Liver (tissue), 9 donors: Measurements from ENCODE around the gene C6orf89. TPM values are rescaled to one million over a fixed set of nuclear protein-coding genes. Genes with fewer than 3 reads are reported as not detected.

Experiments used
- DNase-seq: peaks from one replicate; pipeline ENCODE4 v3.0.0-alpha.2; 2017; ENCODE audit warnings: low spot score
- H3K27ac ChIP-seq, 2 donors: one replicate each; pipeline ENCODE4 v1.7.0; 2013; ENCODE audit warnings: inconsistent platforms in 2 of 2, low read length in 2 of 2, control low read depth in 1 of 2, low read depth in 1 of 2, mild to moderate bottlenecking in 1 of 2
- H3K27me3 ChIP-seq, 4 donors: one replicate each; pipeline versions ENCODE4 v1.6.1 to v1.7.0; 2013; ENCODE audit warnings: low read length in 3 of 4, inconsistent platforms in 1 of 4, mild to moderate bottlenecking in 1 of 4, moderate library complexity in 1 of 4; ENCODE audit not compliant: control insufficient read depth in 4 of 4, insufficient read depth in 4 of 4
- H3K36me3 ChIP-seq, 4 donors: one replicate each; pipeline versions ENCODE4 v1.6.1 to v1.7.0; 2013; ENCODE audit warnings: low read length in 3 of 4, mild to moderate bottlenecking in 3 of 4, low read depth in 1 of 4, moderate library complexity in 1 of 4; ENCODE audit not compliant: control insufficient read depth in 4 of 4, insufficient read depth in 3 of 4
- H3K4me1 ChIP-seq, 4 donors: one replicate each; pipeline versions ENCODE4 v1.6.1 to v1.7.0; 2013; ENCODE audit warnings: low read length in 3 of 4, mild to moderate bottlenecking in 3 of 4, moderate library complexity in 1 of 4; ENCODE audit not compliant: control insufficient read depth in 4 of 4, insufficient read depth in 4 of 4
- H3K4me3 ChIP-seq, 3 donors: one replicate each; pipeline versions ENCODE4 v1.6.1 to v1.7.0; 2013; ENCODE audit warnings: low read length in 3 of 3, control low read depth in 1 of 3, low read depth in 1 of 3, mild to moderate bottlenecking in 1 of 3
- H3K9ac ChIP-seq, 2 donors: one replicate each; pipeline ENCODE4 v1.7.0; 2013; ENCODE audit warnings: low read length in 2 of 2, mild to moderate bottlenecking in 2 of 2, moderate library complexity in 2 of 2, control low read depth in 1 of 2, low read depth in 1 of 2
- H3K9me3 ChIP-seq, 4 donors: one replicate each; pipeline versions ENCODE4 v1.6.1 to v1.7.0; 2013; ENCODE audit warnings: low read length in 3 of 4; ENCODE audit not compliant: control insufficient read depth in 4 of 4
- EGR1 ChIP-seq, 2 donors: IDR thresholded peaks; 2 replicates each; pipeline ENCODE4 v1.6.1; 2016 to 2018; ENCODE audit warnings: antibody characterized with exemption in 2 of 2, low read depth in 2 of 2
- FOXA1 ChIP-seq: IDR thresholded peaks from 2 replicates; pipeline ENCODE4 v1.6.1; 2016; ENCODE audit warnings: antibody characterized with exemption
- FOXA2 ChIP-seq: IDR thresholded peaks from 2 replicates; pipeline ENCODE4 v1.6.1; 2016; ENCODE audit warnings: antibody characterized with exemption
- GABPA ChIP-seq, 2 donors: IDR thresholded peaks in 1 of 2; conservative IDR thresholded peaks in 1 of 2; 2 replicates each; pipeline ENCODE4 v1.6.1; 2016; ENCODE audit warnings: antibody characterized with exemption in 2 of 2, mild to moderate bottlenecking in 1 of 2, moderate library complexity in 1 of 2
- HNF4A ChIP-seq, 2 donors: conservative IDR thresholded peaks; 2 replicates each; pipeline ENCODE4 v1.6.1; 2016; ENCODE audit warnings: antibody characterized with exemption in 2 of 2, mild to moderate bottlenecking in 2 of 2
- HNF4G ChIP-seq: IDR thresholded peaks from 2 replicates; pipeline ENCODE4 v1.6.1; 2016; ENCODE audit warnings: antibody characterized with exemption
- JUND ChIP-seq, 2 donors: IDR thresholded peaks; 2 replicates each; pipeline ENCODE4 v1.6.1; 2016; ENCODE audit warnings: antibody characterized with exemption in 2 of 2
- NR2F2 ChIP-seq: IDR thresholded peaks from 2 replicates; pipeline ENCODE4 v1.6.1; 2016; ENCODE audit warnings: antibody characterized with exemption
- RAD21 ChIP-seq, 2 donors: IDR thresholded peaks; 2 replicates each; pipeline ENCODE4 v1.6.1; 2016; ENCODE audit warnings: antibody characterized with exemption in 2 of 2, mild to moderate bottlenecking in 2 of 2
- RXRA ChIP-seq, 2 donors: IDR thresholded peaks; 2 replicates each; pipeline ENCODE4 v1.6.1; 2017 to 2018; ENCODE audit warnings: antibody characterized with exemption in 2 of 2, mild to moderate bottlenecking in 1 of 2
- SP1 ChIP-seq: IDR thresholded peaks from 2 replicates; pipeline ENCODE4 v1.6.1; 2018; ENCODE audit warnings: antibody characterized with exemption, mild to moderate bottlenecking
- TAF1 ChIP-seq: conservative IDR thresholded peaks from 2 replicates; pipeline ENCODE4 v1.6.1; 2016; ENCODE audit warnings: antibody characterized with exemption, mild to moderate bottlenecking
- YY1 ChIP-seq: IDR thresholded peaks from 2 replicates; pipeline ENCODE4 v1.6.1; 2016; ENCODE audit warnings: antibody characterized with exemption, mild to moderate bottlenecking
- ZBTB33 ChIP-seq: IDR thresholded peaks from 2 replicates; pipeline ENCODE4 v1.6.1; 2016; ENCODE audit warnings: antibody characterized with exemption
- WGBS: extraction: QIAGEN DNeasy Blood & Tissue Kit; methylation state at CpG from one replicate; pipeline ENCODE4 v1.1.7; 2013; 5-methylcytosine and 5-hydroxymethylcytosine counted together
- polyA plus RNA-seq, 2 donors: library from polyadenylated mRNA; stranded (reverse) in 1 of 2; unstranded in 1 of 2; fragments of 200-250 nt in 1 of 2; fragments of >200 nt in 1 of 2; fragmentation: Nextera tagmentation in 1 of 2; extraction: Ambion mirVana in 1 of 2; gene quantifications; one replicate each; pipeline versions ENCODE4 v1.2.1 to v1.2.3, GENCODE V29; 2013 to 2015
- total RNA-seq, 2 donors: library from RNA; depleted of rRNA; stranded (reverse); fragments of >200 nt; gene quantifications; one replicate each; pipeline ENCODE4 v1.2.3, GENCODE V29; 2014
- TF ChIP-seq, protein P1 (sequence below): fragments of 150-350 bp; IDR thresholded peaks from 2 replicates; pipeline ENCODE4 v1.5.1; 2017; ENCODE audit warnings: improper control_type of control experiment, low read depth, low read length; ENCODE audit not compliant: missing input control
- TF ChIP-seq, protein P2 (sequence below): IDR thresholded peaks from 2 replicates; pipeline ENCODE4 v1.6.1; 2016; ENCODE audit warnings: antibody characterized with exemption, mild to moderate bottlenecking
- TF ChIP-seq, protein P3 (sequence below): IDR thresholded peaks from 2 replicates; pipeline ENCODE4 v1.6.1; 2016; ENCODE audit warnings: antibody characterized with exemption
- TF ChIP-seq, protein P4 (sequence below): IDR thresholded peaks from 2 replicates; pipeline ENCODE4 v1.6.1; 2016; ENCODE audit warnings: antibody characterized with exemption
- donor health status: healthy.
- donor health status: healthy.
- donor health status: healthy.
- donor health status: healthy.
- donor health status: healthy.

C6orf89 gene
- total and polyA plus RNA-seq, 4 donors = 14.0 to 27.2 (median 21.0) TPM

DNA sequence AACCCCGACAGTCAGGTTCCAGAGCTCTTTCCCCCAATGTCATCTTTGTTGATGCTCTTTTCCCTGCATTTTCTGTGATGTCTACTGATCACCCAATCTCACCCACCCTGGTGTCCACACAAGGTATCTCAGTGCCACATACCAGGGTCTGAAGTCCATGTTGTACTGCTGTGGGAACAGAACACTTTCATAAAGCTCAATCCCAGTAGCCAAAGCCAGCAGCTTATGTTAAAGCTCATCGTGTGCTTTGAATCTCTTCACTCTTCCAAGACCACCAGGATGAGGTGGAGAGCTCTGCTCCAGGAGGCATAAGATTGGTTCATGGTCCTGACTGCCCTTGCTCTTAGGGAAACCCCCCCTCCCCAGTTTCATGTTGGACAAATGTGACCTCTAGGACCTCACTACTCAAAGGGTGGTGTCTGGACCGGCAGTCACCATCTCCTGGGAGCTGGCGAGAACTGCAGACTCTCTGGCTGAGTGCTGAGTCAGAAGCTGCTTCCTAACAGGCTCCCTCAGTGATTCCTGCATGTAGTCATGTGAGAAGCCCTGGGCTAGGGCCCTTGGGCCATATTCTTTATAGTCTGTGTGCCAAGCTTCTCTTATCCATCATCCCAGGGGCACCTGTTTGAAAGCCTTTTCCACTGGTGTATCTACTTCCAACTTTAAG lies 33.1 kb upstream of the C6orf89 start:
- Histone ChIP-seq H3K9ac (no peak overlapping the region), H3K9me3 (no peaks in the 10 kb centered on the region), H3K36me3 (peaks cover 2 to 8% (median 7%) of the 10 kb centered on the region in 4 donors), H3K4me1 (peaks cover 0 to 14% (median 8%) of the 10 kb centered on the region in 4 donors), H3K27ac (peak overlapping the region in 1 of 2 donors; percentile 29), H3K4me3 (no peak overlapping the region), H3K27me3 (no peaks in the 10 kb centered on the region)
- TF ChIP-seq GABPA (IDR thresholded peaks at IDR 0.05 in 1 of 2, conservative IDR thresholded peaks at IDR 0.05 in 1 of 2) (no peak), EGR1 (IDR thresholded peaks at IDR 0.05; ENCODE audit: low read depth in 2 of 2) (no peak), HNF4A (conservative IDR thresholded peaks at IDR 0.05) (peak; percentile 51 to 71)
- WGBS = 69% methylated on average over 4 of the region's 4 CpGs
- no peak for DNase-seq

- Histone ChIP-seq H3K9ac (no peak overlapping the region), H3K27ac (peak overlapping the region in 1 of 2 donors; percentile 29), H3K9me3 (no peaks in the 10 kb centered on the region), H3K4me3 (no peak overlapping the region), H3K27me3 (no peaks in the 10 kb centered on the region), H3K36me3 (peaks cover 2 to 8% (median 7%) of the 10 kb centered on the region in 4 donors), H3K4me1 (peaks cover 0 to 15% (median 8%) of the 10 kb centered on the region in 4 donors)
- DNase-seq = no peak
- 84% methylated on average over 5 of the region's 5 CpGs for WGBS
- TF ChIP-seq TAF1 = no peak
- peak; percentile 34 to 73 for TF ChIP-seq GABPA (IDR thresholded peaks at IDR 0.05 in 1 of 2, conservative IDR thresholded peaks at IDR 0.05 in 1 of 2)
Measured at GRCh38 chr6:36853325-36853724, 32.4 kb upstream of the C6orf89 start.

DNA sequence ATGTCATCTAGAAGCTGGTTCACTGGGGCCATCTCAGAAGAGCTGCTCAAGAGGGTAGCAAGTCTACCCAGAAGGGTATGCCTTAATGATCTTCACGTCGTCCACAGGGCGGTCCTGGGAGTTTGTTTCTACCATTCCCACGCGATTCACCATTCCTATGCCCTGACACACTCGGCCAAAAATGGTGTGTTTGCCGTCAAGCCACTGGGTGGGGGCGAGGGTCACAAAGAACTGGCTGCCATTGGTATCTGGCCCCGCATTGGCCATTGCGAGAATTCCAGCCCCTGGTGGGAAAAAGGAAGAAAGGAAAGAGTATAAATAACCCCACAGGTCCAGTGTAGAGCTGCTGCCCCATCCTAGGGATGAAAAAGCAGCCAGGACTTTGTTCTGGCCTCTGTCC lies 30.0 kb upstream of the C6orf89 start:
- H3K36me3 ChIP-seq = peaks cover 2 to 8% (median 7%) of the 10 kb centered on the region in 4 donors
- H3K9me3 ChIP-seq = no peaks in the 10 kb centered on the region
- DNase-seq = no peak
- 96% methylated on average over 10 of the region's 10 CpGs for WGBS
- no peak overlapping the region for H3K9ac ChIP-seq
- H3K4me3 ChIP-seq = no peak overlapping the region
- H3K27me3 ChIP-seq = no peaks in the 10 kb centered on the region
- H3K4me1 ChIP-seq = peaks cover 0 to 18% (median 8%) of the 10 kb centered on the region in 4 donors
- no peak for TF ChIP-seq ZBTB33
- no peak for TF ChIP-seq YY1
- TF ChIP-seq, protein P1, sequence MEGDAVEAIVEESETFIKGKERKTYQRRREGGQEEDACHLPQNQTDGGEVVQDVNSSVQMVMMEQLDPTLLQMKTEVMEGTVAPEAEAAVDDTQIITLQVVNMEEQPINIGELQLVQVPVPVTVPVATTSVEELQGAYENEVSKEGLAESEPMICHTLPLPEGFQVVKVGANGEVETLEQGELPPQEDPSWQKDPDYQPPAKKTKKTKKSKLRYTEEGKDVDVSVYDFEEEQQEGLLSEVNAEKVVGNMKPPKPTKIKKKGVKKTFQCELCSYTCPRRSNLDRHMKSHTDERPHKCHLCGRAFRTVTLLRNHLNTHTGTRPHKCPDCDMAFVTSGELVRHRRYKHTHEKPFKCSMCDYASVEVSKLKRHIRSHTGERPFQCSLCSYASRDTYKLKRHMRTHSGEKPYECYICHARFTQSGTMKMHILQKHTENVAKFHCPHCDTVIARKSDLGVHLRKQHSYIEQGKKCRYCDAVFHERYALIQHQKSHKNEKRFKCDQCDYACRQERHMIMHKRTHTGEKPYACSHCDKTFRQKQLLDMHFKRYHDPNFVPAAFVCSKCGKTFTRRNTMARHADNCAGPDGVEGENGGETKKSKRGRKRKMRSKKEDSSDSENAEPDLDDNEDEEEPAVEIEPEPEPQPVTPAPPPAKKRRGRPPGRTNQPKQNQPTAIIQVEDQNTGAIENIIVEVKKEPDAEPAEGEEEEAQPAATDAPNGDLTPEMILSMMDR = no peak
- TF ChIP-seq EGR1 (IDR thresholded peaks at IDR 0.05; ENCODE audit: low read depth in 2 of 2) = no peak
- TF ChIP-seq, protein P2, sequence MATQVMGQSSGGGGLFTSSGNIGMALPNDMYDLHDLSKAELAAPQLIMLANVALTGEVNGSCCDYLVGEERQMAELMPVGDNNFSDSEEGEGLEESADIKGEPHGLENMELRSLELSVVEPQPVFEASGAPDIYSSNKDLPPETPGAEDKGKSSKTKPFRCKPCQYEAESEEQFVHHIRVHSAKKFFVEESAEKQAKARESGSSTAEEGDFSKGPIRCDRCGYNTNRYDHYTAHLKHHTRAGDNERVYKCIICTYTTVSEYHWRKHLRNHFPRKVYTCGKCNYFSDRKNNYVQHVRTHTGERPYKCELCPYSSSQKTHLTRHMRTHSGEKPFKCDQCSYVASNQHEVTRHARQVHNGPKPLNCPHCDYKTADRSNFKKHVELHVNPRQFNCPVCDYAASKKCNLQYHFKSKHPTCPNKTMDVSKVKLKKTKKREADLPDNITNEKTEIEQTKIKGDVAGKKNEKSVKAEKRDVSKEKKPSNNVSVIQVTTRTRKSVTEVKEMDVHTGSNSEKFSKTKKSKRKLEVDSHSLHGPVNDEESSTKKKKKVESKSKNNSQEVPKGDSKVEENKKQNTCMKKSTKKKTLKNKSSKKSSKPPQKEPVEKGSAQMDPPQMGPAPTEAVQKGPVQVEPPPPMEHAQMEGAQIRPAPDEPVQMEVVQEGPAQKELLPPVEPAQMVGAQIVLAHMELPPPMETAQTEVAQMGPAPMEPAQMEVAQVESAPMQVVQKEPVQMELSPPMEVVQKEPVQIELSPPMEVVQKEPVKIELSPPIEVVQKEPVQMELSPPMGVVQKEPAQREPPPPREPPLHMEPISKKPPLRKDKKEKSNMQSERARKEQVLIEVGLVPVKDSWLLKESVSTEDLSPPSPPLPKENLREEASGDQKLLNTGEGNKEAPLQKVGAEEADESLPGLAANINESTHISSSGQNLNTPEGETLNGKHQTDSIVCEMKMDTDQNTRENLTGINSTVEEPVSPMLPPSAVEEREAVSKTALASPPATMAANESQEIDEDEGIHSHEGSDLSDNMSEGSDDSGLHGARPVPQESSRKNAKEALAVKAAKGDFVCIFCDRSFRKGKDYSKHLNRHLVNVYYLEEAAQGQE = no peak
- no peak for TF ChIP-seq NR2F2
- no peak for TF ChIP-seq FOXA1
- TF ChIP-seq, protein P3, sequence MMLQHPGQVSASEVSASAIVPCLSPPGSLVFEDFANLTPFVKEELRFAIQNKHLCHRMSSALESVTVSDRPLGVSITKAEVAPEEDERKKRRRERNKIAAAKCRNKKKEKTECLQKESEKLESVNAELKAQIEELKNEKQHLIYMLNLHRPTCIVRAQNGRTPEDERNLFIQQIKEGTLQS = no peak
- no peak for TF ChIP-seq HNF4G
- TF ChIP-seq RXRA (IDR thresholded peaks at IDR 0.05) = no peak
- TF ChIP-seq JUND (IDR thresholded peaks at IDR 0.05) = no peak
- TF ChIP-seq TAF1 = no peak
- no peak for TF ChIP-seq SP1
- TF ChIP-seq HNF4A (conservative IDR thresholded peaks at IDR 0.05) = no peak
- no peak for TF ChIP-seq RAD21 (IDR thresholded peaks at IDR 0.05)
- TF ChIP-seq, protein P4, sequence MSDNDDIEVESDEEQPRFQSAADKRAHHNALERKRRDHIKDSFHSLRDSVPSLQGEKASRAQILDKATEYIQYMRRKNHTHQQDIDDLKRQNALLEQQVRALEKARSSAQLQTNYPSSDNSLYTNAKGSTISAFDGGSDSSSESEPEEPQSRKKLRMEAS = no peak
- TF ChIP-seq FOXA2 = no peak
- TF ChIP-seq GABPA (IDR thresholded peaks at IDR 0.05 in 1 of 2, conservative IDR thresholded peaks at IDR 0.05 in 1 of 2) = no peak
- H3K27ac ChIP-seq = no peak overlapping the region
